Endothelial cell of umbilical vein (primary cell): ENCODE results near the gene FLNB. TPM values are rescaled to one million over a fixed set of nuclear protein-coding genes. Genes with fewer than 3 reads are reported as not detected.

Source experiments
- BruUV-seq: library from RNA; stranded (reverse); fragments of 400-500 nt; replicated peaks from 2 replicates; lab custom pipeline; 2021; lab: Mats Ljungman, UMichigan
- CTCF ChIA-PET: fragments of 300-600, 350-600 bp; sonication (Branson Sonifier 250); formaldehyde crosslinking; loops from one replicate; lab custom pipeline; 2021; ENCODE audit warnings: antibody characterized with exemption, inconsistent platforms; lab: Charles Lee
- POLR2A ChIA-PET: fragments of 300-600, 350-600 bp; sonication (Branson Sonifier 250); formaldehyde crosslinking; loops from one replicate; lab custom pipeline; 2021; ENCODE audit warnings: antibody characterized with exemption, inconsistent platforms; lab: Charles Lee
- DNase-seq: peaks from one replicate; pipeline ENCODE4 v3.0.0-alpha.2; 2011; ENCODE audit warnings: low read depth, low spot score
- FAIRE-seq: peaks from 2 replicates; lab custom pipeline; 2011; peaks lifted over from hg19 to GRCh38; lab: Jason Lieb, UNC
- H2AFZ ChIP-seq: 2 replicates; pipeline ENCODE4 v1.6.0; 2012; ENCODE audit warnings: low read depth, low read length, control low read depth, inconsistent platforms
- H3K27ac ChIP-seq: 2 replicates; pipeline ENCODE4 v1.5.1; 2011; ENCODE audit warnings: low read depth, mild to moderate bottlenecking, control low read depth, low read length, moderate library complexity; ENCODE audit not compliant: insufficient read depth
- H3K27me3 ChIP-seq, 2 experiments: 2 replicates each; pipeline versions ENCODE4 v1.6.0 to v1.6.1; 2011; ENCODE audit warnings: low read length in 2 of 2, mixed read lengths in 1 of 2; ENCODE audit not compliant: control insufficient read depth in 2 of 2, insufficient read depth in 2 of 2
- H3K36me3 ChIP-seq, 2 experiments: 2 replicates in 1 of 2; 3 replicates in 1 of 2; pipeline ENCODE4 v1.5.1; 2011; ENCODE audit warnings: low read length in 2 of 2, mild to moderate bottlenecking in 1 of 2, moderate library complexity in 1 of 2; ENCODE audit not compliant: control insufficient read depth in 2 of 2, insufficient read depth in 2 of 2; ENCODE audit errors: extremely low read depth in 1 of 2
- H3K4me1 ChIP-seq: 3 replicates; pipeline ENCODE4 v1.5.1; 2011; ENCODE audit warnings: mild to moderate bottlenecking, low read length; ENCODE audit not compliant: control insufficient read depth, insufficient read depth; ENCODE audit errors: extremely low read depth
- H3K4me2 ChIP-seq: 2 replicates; pipeline ENCODE4 v1.6.1; 2011; ENCODE audit warnings: low read length, control low read depth, mixed read lengths; ENCODE audit not compliant: insufficient read depth
- H3K4me3 ChIP-seq, 3 experiments: fragments of 200-600 bp in 1 of 3; sonication (generic), shearing (Covaris generic) in 1 of 3; replicated peaks in 1 of 3; 2 replicates each; pipeline ENCODE4 v1.5.1; 2011 to 2016; ENCODE audit warnings: control low read depth in 3 of 3, low read length in 3 of 3, mild to moderate bottlenecking in 2 of 3, inconsistent platforms in 1 of 3, low read depth in 1 of 3, moderate library complexity in 1 of 3; ENCODE audit not compliant: insufficient read depth in 1 of 3
- H3K79me2 ChIP-seq: 2 replicates; pipeline ENCODE4 v1.6.0; 2012; ENCODE audit warnings: low read length, inconsistent platforms; ENCODE audit not compliant: control insufficient read depth, insufficient read depth
- H3K9ac ChIP-seq: replicated peaks from 2 replicates; pipeline ENCODE3; 2011; ENCODE audit warnings: low read length, control low read depth; ENCODE audit not compliant: insufficient read depth; ENCODE audit errors: extremely low read depth
- H3K9me1 ChIP-seq: replicated peaks from 3 replicates; pipeline ENCODE4 v1.6.0; 2011; ENCODE audit warnings: mild to moderate bottlenecking, low read length; ENCODE audit not compliant: control insufficient read depth, insufficient read depth; ENCODE audit errors: extremely low read depth
- H3K9me3 ChIP-seq: replicated peaks from 2 replicates; pipeline ENCODE4 v1.5.1; 2012; ENCODE audit warnings: low read length, inconsistent platforms; ENCODE audit not compliant: control insufficient read depth, insufficient read depth
- H4K20me1 ChIP-seq: replicated peaks from 2 replicates; pipeline ENCODE3; 2011; ENCODE audit warnings: mild to moderate bottlenecking, low read length; ENCODE audit not compliant: control insufficient read depth, insufficient read depth; ENCODE audit errors: extremely low read depth
- CTCF ChIP-seq, 2 donors: IDR thresholded peaks; 1 replicate in 1 of 2; 2 replicates in 1 of 2; pipeline ENCODE4 v1.5.1; 2011; ENCODE audit warnings: low read length in 2 of 2, mild to moderate bottlenecking in 2 of 2, moderate library complexity in 2 of 2, control low read depth in 1 of 2, inconsistent platforms in 1 of 2, low read depth in 1 of 2; ENCODE audit not compliant: insufficient read depth in 1 of 2; ENCODE audit errors: extremely low read depth in 1 of 2
- EZH2 ChIP-seq: IDR thresholded peaks from 2 replicates; pipeline ENCODE4 v1.6.1; 2012; ENCODE audit warnings: borderline replicate concordance, low read depth, mild to moderate bottlenecking, moderate library complexity, low read length, inconsistent platforms; ENCODE audit not compliant: severe bottlenecking
- FOS ChIP-seq: IDR thresholded peaks from 2 replicates; pipeline ENCODE4 v1.6.1; 2011; ENCODE audit warnings: mild to moderate bottlenecking, low read length, moderate library complexity, borderline replicate concordance; ENCODE audit not compliant: insufficient read depth
- GATA2 ChIP-seq: IDR thresholded peaks from 2 replicates; pipeline ENCODE4 v1.7.0; 2011; ENCODE audit warnings: low read depth, mild to moderate bottlenecking, moderate library complexity, mixed read lengths, low read length; ENCODE audit not compliant: insufficient read length, insufficient read depth
- JUN ChIP-seq: IDR thresholded peaks from 2 replicates; pipeline ENCODE4 v1.6.1; 2011; ENCODE audit warnings: borderline replicate concordance, low read depth; ENCODE audit not compliant: insufficient read length, insufficient read depth
- MYC ChIP-seq: IDR thresholded peaks from one replicate; pipeline ENCODE4 v1.6.1; 2011; ENCODE audit warnings: mild to moderate bottlenecking, low read depth, low read length
- POLR2A ChIP-seq: IDR thresholded peaks from 2 replicates; pipeline ENCODE4 v1.6.1; 2012; ENCODE audit warnings: low read depth, mild to moderate bottlenecking, control low read depth, low read length
- POLR2AphosphoS5 ChIP-seq: IDR thresholded peaks from 2 replicates; pipeline ENCODE4 v1.6.1; 2012; ENCODE audit warnings: low read depth, mild to moderate bottlenecking, control low read depth, low read length, moderate library complexity; ENCODE audit not compliant: insufficient read depth
- dilution Hi-C: fragments of 300-500 bp; cut with MboI; formaldehyde crosslinking; loops from one replicate; pipeline ENCODE4 v1.15.0; 2019; ENCODE audit warnings: low sequenced_read_pairs; ENCODE audit not compliant: extremely low pct_ligation_motif_present
- intact Hi-C: fragments of 100-400 bp; cut with micrococcal nuclease; formaldehyde crosslinking; loops from one replicate; pipeline ENCODE4 v1.10.0; 2022
- polyA plus RNA-seq, 4 experiments: library from polyadenylated mRNA; depleted of rRNA in 3 of 4; stranded (reverse) in 3 of 4; unstranded in 1 of 4; fragments of >200 nt; gene quantifications; 2 replicates each; pipeline versions ENCODE4 v1.2.1 to v1.2.3, GENCODE V29; 2011 to 2012; ENCODE audit warnings: missing spikeins in 1 of 4
- total RNA-seq: library from RNA; stranded (reverse); gene quantifications from 2 replicates; pipeline ENCODE4 v1.2.3, GENCODE V29; 2021
- TF ChIP-seq, protein P1 (sequence below): IDR thresholded peaks from 2 replicates; pipeline ENCODE4 v1.6.1; 2011; ENCODE audit not compliant: insufficient read depth, insufficient read length

FLNB gene
- total and polyA plus RNA-seq, 2 donors (not counting 3 experiments of a cell fraction or from before 2014, with no cell fraction given): 479 to 670 TPM

- peaks cover 33 to 35% of the 10 kb centered on the region in 2 experiments for H3K36me3 ChIP-seq
- ChIA-PET CTCF (interaction anchor here (1.4 to 2.2 kb wide), 2 partner anchors 69 to 85 kb away, joined by 3 to 7 read pairs; no protein-coding TSS in a partner anchor), POLR2A (interaction anchor here (1.0 kb wide), 1 partner anchor 51 kb away, joined by 3 read pairs; no protein-coding TSS in a partner anchor)
- H3K4me3 ChIP-seq: no peak overlapping the region
- intact Hi-C loops (no loop called here), dilution Hi-C loops (loop anchor here (10.0 kb wide), 1 partner anchor 62 kb away; no protein-coding TSS in a partner anchor)
- no peak overlapping the region for H2AFZ ChIP-seq
- H3K27ac ChIP-seq: peak overlapping the region; percentile 8
- H3K9me1 ChIP-seq: no peaks in the 10 kb centered on the region
- H3K27me3 ChIP-seq: no peaks in the 10 kb centered on the region
- DNase-seq (no peak), FAIRE-seq (no peak)
- H3K4me2 ChIP-seq: no peak overlapping the region
- H3K79me2 ChIP-seq: peaks cover 95% of the 10 kb centered on the region
- no peaks in the 10 kb centered on the region for H4K20me1 ChIP-seq
- H3K4me1 ChIP-seq: peaks cover 6% of the 10 kb centered on the region
- H3K9me3 ChIP-seq: no peaks in the 10 kb centered on the region
- no peak overlapping the region for H3K9ac ChIP-seq
- TF ChIP-seq GATA2: no peak
- no peak for TF ChIP-seq FOS
- no peak for TF ChIP-seq POLR2AphosphoS5
- no peak for TF ChIP-seq CTCF (IDR thresholded peaks at IDR 0.05; ENCODE audit: extremely low read depth in 1 of 2, insufficient read depth in 1 of 2, low read depth in 1 of 2, low read length in 2 of 2)
- TF ChIP-seq JUN: no peak
- no peak for TF ChIP-seq EZH2
- no peak for TF ChIP-seq POLR2A
- no peak for TF ChIP-seq MYC
- TF ChIP-seq, protein P1, sequence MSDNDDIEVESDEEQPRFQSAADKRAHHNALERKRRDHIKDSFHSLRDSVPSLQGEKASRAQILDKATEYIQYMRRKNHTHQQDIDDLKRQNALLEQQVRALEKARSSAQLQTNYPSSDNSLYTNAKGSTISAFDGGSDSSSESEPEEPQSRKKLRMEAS: no peak
- BruUV-seq: no TSS peak
These were observed 84.3 kb downstream of the FLNB start for GRCh38 chr3:58092521-58092920.
